ENCODE measurements around the gene CFAP46.
"Not testable (repeated sequence)": the region's sequence is repeated elsewhere in the genome, so short reads cannot be mapped to it uniquely, and the experiment has no call there.

Gene CFAP46

DNA sequence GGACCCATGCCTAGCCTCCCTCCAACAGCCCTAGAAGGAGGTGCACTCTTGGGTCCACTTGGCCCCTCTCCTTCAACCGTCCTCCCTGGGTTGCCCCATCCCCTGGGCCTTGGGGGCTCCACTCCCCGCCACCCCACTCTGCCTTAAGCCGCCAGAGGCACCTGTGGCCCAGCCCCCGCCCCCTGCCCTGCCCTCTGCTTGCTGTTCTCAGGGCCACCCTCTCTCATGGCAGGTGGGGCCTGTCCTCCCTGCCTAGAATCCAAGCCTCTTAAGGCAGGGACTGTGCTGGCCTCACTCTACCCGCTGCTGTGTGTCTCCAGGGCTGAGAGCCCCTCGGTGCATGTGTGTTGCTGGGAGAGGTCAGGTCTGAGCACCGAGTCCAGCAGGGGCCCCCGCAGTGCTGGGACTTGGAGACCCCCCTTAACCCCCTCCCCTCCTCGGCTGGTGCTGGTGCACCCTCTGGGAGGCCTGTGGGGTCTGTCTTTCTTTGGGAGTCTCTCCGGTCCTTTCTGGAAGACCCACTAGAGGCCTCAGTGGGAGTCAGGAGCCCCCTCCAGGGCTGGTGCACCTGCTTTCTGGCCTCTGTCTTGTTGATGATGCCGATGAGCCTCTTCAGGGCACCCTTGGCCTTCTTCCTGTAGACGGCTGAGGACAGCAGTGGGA is 43.8 kb downstream of the CFAP46 start:
- no peak for DNase-seq (ENCODE audit: low spot score)

- DNase-seq (ENCODE audit: low spot score): no peak
Observed at GRCh38 chr10:132897516-132898381, 44.6 kb downstream of the CFAP46 start.

GRCh38 chr10:132893786-132894185 is 48.6 kb downstream of the CFAP46 start:
- not testable (repeated sequence) for DNase-seq (ENCODE audit: low spot score)

DNA sequence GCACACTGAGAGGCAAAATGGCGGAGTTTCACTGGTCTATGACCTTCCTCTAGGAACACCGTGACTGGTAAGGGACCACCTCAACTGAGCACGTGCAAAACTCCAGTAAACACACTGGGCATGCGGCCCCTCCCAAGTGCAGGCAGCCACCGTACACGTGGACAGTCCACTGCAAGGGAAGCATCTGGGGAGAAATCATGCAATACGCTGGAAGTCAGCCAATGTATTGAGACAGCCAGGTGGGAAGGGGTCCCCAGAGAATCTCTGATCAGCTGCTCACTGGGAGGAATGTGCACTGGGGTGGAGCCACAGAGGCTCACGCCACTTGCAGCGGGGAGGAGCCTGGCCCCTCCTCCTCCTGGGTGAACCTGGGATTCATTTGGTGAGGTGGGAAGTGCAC is 49.3 kb downstream of the CFAP46 start:
- no peak for DNase-seq (ENCODE audit: low spot score)

- DNase-seq (ENCODE audit: low spot score): no peak
Observed at GRCh38 chr10:132892004-132892403, 50.4 kb downstream of the CFAP46 start.

DNA sequence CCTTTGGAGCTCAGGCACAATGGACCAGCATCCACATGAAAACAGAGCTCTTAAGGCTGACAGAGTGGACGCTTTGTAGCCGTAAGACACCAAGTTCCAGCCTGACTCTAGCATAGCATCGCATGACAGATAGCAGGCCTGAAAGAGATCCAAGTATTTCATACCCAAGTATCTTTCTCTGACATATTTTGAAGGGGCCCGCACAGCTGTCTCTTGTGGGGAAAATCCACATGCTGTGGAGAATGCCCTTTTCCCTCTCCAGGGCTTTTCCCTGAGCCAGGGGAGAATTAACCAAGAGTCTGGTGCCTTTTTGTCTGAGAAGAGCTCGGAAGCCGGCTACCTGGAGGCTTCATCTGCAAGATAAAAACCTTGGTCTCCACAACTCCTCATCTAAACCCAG is 51.0 kb downstream of the CFAP46 start:
- DNase-seq (ENCODE audit: low spot score): no peak

DNA sequence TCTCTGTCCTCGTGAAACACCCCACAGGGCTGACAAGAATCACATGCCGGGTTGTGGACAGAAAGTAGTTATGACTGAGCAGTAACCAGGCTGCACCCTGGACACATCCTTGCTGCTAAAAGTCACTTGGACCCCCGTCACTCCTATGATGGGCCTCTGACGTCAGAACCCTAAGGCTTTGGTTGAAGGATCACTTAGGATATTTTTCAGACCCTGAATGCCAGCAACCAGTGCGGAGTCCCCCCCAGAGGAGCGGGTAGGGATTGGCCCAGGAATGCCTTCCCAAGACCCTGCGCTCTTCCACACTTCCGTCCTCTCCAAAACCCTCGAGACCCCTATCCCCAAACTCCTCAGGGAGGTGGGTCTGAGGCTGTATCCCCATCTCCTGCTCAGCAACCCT is 52.1 kb downstream of the CFAP46 start:
- no peak for DNase-seq (ENCODE audit: low spot score)

GRCh38 chr10:132889556-132889955 is 52.8 kb downstream of the CFAP46 start:
- no peak for DNase-seq (ENCODE audit: low spot score)

- DNase-seq (ENCODE audit: low spot score): no peak
Observed at GRCh38 chr10:132888898-132889490, 53.4 kb downstream of the CFAP46 start.

DNA sequence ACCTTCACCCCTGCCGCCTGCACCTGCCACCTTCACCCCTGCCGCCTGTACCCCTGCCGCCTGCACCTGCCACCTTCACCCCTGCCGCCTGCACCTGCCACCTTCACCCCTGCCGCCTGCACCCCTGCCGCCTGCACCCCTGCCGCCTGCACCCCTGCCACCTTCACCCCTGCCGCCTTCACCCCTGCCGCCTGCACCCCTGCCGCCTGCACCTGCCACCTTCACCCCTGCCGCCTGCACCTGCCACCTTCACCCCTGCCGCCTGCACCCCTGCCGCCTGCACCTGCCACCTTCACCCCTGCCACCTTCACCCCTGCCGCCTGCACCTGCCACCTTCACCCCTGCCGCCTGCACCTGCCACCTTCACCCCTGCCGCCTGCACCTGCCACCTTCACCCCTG is 53.9 kb downstream of the CFAP46 start:
- not testable (repeated sequence) for DNase-seq (ENCODE audit: low spot score)

DNA sequence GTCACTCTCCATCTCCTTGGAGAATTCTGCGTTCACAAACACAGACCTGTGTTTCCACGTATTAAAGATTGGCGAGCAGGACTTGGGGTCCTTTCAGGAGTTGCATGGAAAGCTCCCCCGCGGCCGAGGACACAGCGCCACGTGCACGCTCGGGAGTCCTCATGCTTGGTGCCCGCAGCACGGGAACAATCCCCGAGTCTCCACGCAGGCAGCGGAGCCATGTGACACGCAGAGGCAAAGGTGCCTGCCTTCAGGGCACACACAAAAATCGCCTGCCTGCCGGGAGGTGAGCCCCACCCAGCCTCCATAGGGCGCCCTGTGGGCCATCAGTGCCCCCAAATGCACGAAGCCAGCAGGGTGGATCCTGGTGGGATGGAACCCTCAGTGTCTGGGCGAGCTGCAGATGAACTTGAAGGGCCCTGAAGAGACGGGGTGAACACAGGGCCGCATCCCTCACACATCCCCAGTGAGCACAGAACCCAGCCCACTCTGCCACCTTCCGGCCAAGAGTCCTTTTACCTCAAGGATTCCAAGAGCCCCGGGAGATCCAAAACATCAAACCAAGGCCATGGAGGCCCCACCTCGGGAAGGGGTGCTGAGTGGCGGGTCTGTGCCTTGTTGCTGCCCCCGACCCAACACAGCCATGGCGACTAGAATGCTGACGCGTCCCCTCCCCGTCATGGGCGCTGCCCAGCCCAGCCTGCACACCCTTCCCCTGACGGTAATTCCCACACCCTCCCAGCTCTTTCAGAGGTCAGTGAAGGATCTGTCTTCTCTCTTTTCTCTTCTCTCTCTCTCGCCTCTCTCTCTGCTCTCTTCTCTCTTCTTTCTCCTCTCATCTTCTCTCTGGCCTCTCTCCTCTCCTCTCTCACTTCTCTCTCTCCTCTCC is 55.9 kb downstream of the CFAP46 start:
- no peak for DNase-seq (ENCODE audit: low spot score)

DNA sequence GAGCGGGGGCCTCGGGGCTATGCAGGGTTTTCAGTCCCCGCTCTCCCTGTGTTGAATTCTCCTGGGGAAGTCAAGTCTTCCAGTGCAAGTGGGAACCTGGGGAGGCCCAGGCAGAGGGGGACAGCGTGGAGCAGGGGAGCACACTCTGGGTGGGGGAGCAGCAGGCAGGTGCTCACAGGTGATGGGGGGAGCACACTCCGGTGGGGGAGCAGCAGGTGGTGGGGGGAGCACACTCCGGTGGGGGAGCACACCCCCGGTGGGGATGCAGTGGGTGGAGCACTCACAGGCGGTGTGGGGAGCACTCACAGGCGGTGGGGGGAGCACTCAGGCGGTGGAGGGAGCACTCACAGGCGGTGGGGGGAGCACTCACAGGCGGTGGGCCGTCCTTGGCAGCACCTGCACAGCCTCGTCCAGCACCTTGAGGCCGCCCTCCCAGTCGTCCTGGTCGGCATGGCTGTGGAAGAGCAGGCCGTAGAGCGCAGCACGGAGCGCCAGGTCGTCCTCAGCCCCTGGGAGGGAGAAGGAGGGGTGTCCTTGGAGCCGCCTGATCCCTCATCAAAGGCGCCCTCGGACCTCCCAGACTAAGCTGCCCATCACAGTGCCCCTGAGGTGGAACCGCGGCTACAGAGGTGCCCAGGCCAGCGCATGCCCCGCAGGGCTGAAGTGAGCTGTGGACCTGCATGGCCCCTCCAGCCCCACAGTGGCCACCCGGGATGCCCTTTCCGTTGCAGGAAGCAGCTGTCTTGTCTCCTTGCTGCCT is 56.7 kb downstream of the CFAP46 start:
- DNase-seq (ENCODE audit: low spot score): no peak

- DNase-seq (ENCODE audit: low spot score): no peak
Observed at GRCh38 chr10:132884691-132885271, 57.6 kb downstream of the CFAP46 start.

DNA sequence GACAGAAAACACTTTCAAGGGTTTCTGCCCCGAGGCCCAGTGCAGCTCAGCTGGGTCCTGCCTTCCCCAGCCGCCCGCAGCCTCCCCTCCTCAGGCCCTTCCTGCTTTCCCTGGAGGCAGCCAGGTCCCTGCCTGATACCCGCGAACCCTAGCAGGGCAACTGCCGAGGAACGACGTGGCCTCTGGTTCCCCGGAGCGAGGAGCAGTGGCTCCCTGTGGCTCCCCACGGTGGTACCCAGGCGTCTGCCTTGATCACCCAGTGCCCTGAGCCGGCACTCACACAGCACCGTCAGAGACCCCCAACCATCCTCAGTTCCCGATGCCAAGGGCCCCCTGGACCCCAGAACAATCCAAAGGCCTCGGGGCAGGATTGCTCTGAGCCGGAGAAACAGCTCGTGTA is 58.3 kb downstream of the CFAP46 start:
- no peak for DNase-seq (ENCODE audit: low spot score)

- DNase-seq (ENCODE audit: low spot score): no peak
Observed at GRCh38 chr10:132883391-132883881, 58.9 kb downstream of the CFAP46 start.

DNA sequence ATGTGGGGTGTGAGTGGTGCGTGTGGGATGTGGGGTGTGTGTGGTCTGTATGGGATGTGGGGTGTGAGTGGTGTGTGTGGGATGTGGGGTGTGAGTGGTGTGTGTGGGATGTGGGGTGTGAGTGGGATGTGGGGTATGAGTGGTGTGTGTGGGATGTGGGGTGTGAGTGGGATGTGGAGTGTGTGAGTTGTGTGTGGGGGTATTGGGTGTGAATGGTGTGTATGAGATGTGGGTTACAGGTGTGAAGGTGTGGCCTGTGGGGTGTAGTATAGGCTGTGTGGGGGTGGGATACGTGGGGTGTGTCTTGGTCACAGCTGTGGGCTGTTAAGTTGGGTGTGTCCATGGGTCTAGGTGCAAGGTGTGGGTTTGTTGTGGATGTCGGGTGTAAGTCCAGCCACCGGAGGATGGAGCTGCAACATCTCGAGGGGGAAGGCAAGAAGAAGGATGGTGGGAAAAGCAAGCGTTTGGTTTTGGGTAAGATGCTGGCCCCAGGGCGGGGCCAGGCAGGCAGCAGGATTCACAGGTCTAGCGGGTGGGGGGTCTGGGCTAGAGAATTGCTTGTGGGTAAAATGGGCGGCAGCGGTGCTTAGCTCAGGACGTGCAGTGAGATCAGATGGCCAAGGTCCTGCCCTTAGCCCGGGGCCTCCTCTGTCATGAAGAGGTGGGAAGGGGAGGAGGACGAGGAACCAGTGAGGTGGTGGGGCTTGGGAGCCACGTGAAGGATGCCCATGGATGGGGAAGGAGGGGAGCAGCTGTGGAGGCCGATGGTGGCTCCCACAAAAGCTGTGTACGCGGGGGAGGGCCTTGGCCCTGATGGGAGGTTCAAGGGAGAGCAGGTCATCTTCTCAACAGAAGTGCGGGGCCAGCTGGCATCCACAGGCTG is 60.1 kb downstream of the CFAP46 start:
- no peak for DNase-seq (ENCODE audit: low spot score)

- DNase-seq (ENCODE audit: low spot score): no peak
Observed at GRCh38 chr10:132881186-132881920, 61.0 kb downstream of the CFAP46 start.

DNA sequence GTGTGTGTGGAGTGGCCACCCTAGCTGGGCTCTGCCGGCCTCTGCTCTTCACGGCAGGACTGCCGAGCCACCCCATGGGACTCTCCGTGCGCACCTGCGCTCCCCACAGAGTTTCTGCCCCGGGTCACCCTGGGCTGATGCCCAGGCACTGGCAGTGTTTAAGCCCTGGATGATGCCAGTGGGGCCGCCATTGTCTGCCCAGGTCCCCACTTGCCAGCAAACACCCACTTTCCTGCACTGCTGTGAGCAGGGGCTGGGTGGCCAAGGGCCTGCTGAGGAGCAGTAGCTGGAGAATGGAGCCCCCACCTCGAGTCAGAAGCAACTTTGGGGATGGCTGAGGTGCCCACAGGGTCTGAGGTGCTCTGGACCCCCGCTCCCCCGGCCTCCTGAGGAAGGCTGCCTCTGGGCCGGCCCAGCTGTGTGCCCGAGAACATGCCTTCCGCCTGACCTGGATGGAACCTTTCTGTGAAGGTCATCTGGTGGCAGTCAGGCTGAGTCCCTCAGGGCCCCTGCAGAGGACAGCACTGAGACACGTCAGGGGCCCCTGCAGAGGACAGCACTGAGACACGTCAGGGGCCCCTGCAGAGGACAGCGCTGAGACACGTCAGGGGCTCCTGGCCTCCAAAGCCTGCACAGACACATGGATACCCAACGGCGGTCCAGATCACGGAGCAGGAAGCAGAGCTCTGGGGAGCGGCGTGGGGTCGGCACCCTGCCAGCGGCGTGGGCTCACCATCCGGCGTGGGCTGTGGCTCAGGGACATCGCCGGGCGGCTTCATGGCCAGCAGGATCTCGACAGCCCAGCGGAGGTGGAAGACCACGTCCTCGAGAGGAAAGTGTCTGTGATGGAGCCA is 62.0 kb downstream of the CFAP46 start:
- no peak for DNase-seq (ENCODE audit: low spot score)

All from AG20443 (cell line).